ENCODE data around the gene GAS7.

The GAS7 gene

GRCh38 chr17:10217916-10218315, 19.5 kb upstream of the GAS7 start:
- H3K36me3 ChIP-seq (ENCODE audit: control insufficient read depth, insufficient read depth, low read length): no peaks in the 10 kb centered on the region
- no peak overlapping the region for H4K8ac ChIP-seq (ENCODE audit: low read depth, low read length)
- no peak overlapping the region for H3K56ac ChIP-seq (ENCODE audit: low read length)
- H2BK5ac ChIP-seq (ENCODE audit: low read length): no peak overlapping the region
- H3K4me3 ChIP-seq (ENCODE audit: low read length): no peak overlapping the region
- H2AK5ac ChIP-seq (ENCODE audit: low read length): peak overlapping the region; percentile 54
- H3K4me1 ChIP-seq (ENCODE audit: control insufficient read depth, low read depth, low read length): peaks cover 5% of the 10 kb centered on the region
- no peak overlapping the region for H2BK15ac ChIP-seq (replicated peaks; ENCODE audit: low read depth)
- no peaks in the 10 kb centered on the region for H3K27me3 ChIP-seq (ENCODE audit: insufficient read depth, low read length, poor library complexity)
- no peak overlapping the region for H3K27ac ChIP-seq (ENCODE audit: low read depth, low read length)
- no peak overlapping the region for H3K18ac ChIP-seq (ENCODE audit: low read length)
- no peak overlapping the region for H2BK120ac ChIP-seq (ENCODE audit: low read depth, low read length)
- H3K79me1 ChIP-seq (ENCODE audit: low read length): no peaks in the 10 kb centered on the region
- H3K79me2 ChIP-seq (ENCODE audit: control insufficient read depth, insufficient read depth, low read length): no peaks in the 10 kb centered on the region
- H3K23ac ChIP-seq (ENCODE audit: low read length): no peak overlapping the region
- H3K9ac ChIP-seq (ENCODE audit: low read length): no peak overlapping the region
- no peak overlapping the region for H3K4ac ChIP-seq (ENCODE audit: low read depth, low read length)
- H3K4me2 ChIP-seq (ENCODE audit: low read length): no peak overlapping the region
- H4K5ac ChIP-seq (ENCODE audit: low read length): no peak overlapping the region
- WGBS (ENCODE audit: extremely low coverage, insufficient coverage, low lambda C conversion rate): no CpG with 5 or more reads among the region's 1 CpG
- DNase-seq: no peak

- no peaks in the 10 kb centered on the region for H3K79me2 ChIP-seq (ENCODE audit: control insufficient read depth, insufficient read depth, low read length)
- H3K79me1 ChIP-seq (ENCODE audit: low read length): no peaks in the 10 kb centered on the region
- H3K4me1 ChIP-seq (ENCODE audit: control insufficient read depth, low read depth, low read length): peaks cover 5% of the 10 kb centered on the region
- H2AK5ac ChIP-seq (ENCODE audit: low read length): no peak overlapping the region
- no peaks in the 10 kb centered on the region for H3K27me3 ChIP-seq (ENCODE audit: insufficient read depth, low read length, poor library complexity)
- H2BK5ac ChIP-seq (ENCODE audit: low read length): no peak overlapping the region
- H3K18ac ChIP-seq (ENCODE audit: low read length): no peak overlapping the region
- H4K5ac ChIP-seq (ENCODE audit: low read length): no peak overlapping the region
- H2BK15ac ChIP-seq (replicated peaks; ENCODE audit: low read depth): no peak overlapping the region
- H2BK120ac ChIP-seq (ENCODE audit: low read depth, low read length): no peak overlapping the region
- no peak overlapping the region for H3K27ac ChIP-seq (ENCODE audit: low read depth, low read length)
- WGBS (ENCODE audit: extremely low coverage, insufficient coverage, low lambda C conversion rate): no CpG with 5 or more reads among the region's 15 CpGs
- no peak overlapping the region for H3K4me3 ChIP-seq (ENCODE audit: low read length)
- no peak overlapping the region for H4K8ac ChIP-seq (ENCODE audit: low read depth, low read length)
- DNase-seq: peak; percentile 48
- no peak overlapping the region for H3K4ac ChIP-seq (ENCODE audit: low read depth, low read length)
- no peaks in the 10 kb centered on the region for H3K36me3 ChIP-seq (ENCODE audit: control insufficient read depth, insufficient read depth, low read length)
- peak overlapping the region; percentile 50 for H3K4me2 ChIP-seq (ENCODE audit: low read length)
- peak overlapping the region; percentile 73 for H3K56ac ChIP-seq (ENCODE audit: low read length)
- peak overlapping the region; percentile 6 for H3K9ac ChIP-seq (ENCODE audit: low read length)
- H3K23ac ChIP-seq (ENCODE audit: low read length): peak overlapping the region; percentile 80
These were observed 18.0 kb upstream of the GAS7 start for GRCh38 chr17:10216213-10216938.

GRCh38 chr17:10215286-10215685, 16.9 kb upstream of the GAS7 start:
- H3K9ac ChIP-seq (ENCODE audit: low read length): no peak overlapping the region
- H3K27ac ChIP-seq (ENCODE audit: low read depth, low read length): no peak overlapping the region
- H2BK5ac ChIP-seq (ENCODE audit: low read length): no peak overlapping the region
- H3K56ac ChIP-seq (ENCODE audit: low read length): no peak overlapping the region
- no peaks in the 10 kb centered on the region for H3K79me2 ChIP-seq (ENCODE audit: control insufficient read depth, insufficient read depth, low read length)
- no peak overlapping the region for H2BK120ac ChIP-seq (ENCODE audit: low read depth, low read length)
- WGBS (ENCODE audit: extremely low coverage, insufficient coverage, low lambda C conversion rate): no CpG with 5 or more reads among the region's 8 CpGs
- H2AK5ac ChIP-seq (ENCODE audit: low read length): no peak overlapping the region
- H3K79me1 ChIP-seq (ENCODE audit: low read length): no peaks in the 10 kb centered on the region
- H4K8ac ChIP-seq (ENCODE audit: low read depth, low read length): no peak overlapping the region
- no peak overlapping the region for H3K4ac ChIP-seq (ENCODE audit: low read depth, low read length)
- H3K4me1 ChIP-seq (ENCODE audit: control insufficient read depth, low read depth, low read length): peaks cover 5% of the 10 kb centered on the region
- no peak overlapping the region for H3K23ac ChIP-seq (ENCODE audit: low read length)
- no peak overlapping the region for H2BK15ac ChIP-seq (replicated peaks; ENCODE audit: low read depth)
- no peak overlapping the region for H3K4me2 ChIP-seq (ENCODE audit: low read length)
- no peak overlapping the region for H3K4me3 ChIP-seq (ENCODE audit: low read length)
- no peak overlapping the region for H4K5ac ChIP-seq (ENCODE audit: low read length)
- no peaks in the 10 kb centered on the region for H3K27me3 ChIP-seq (ENCODE audit: insufficient read depth, low read length, poor library complexity)
- no peaks in the 10 kb centered on the region for H3K36me3 ChIP-seq (ENCODE audit: control insufficient read depth, insufficient read depth, low read length)
- DNase-seq: no peak
- no peak overlapping the region for H3K18ac ChIP-seq (ENCODE audit: low read length)

GRCh38 chr17:10211666-10212065, 13.3 kb upstream of the GAS7 start:
- no peaks in the 10 kb centered on the region for H3K36me3 ChIP-seq (ENCODE audit: control insufficient read depth, insufficient read depth, low read length)
- no peak overlapping the region for H2BK5ac ChIP-seq (ENCODE audit: low read length)
- no peak overlapping the region for H3K4me2 ChIP-seq (ENCODE audit: low read length)
- no peak overlapping the region for H3K4ac ChIP-seq (ENCODE audit: low read depth, low read length)
- H4K5ac ChIP-seq (ENCODE audit: low read length): no peak overlapping the region
- H4K8ac ChIP-seq (ENCODE audit: low read depth, low read length): no peak overlapping the region
- H2BK120ac ChIP-seq (ENCODE audit: low read depth, low read length): no peak overlapping the region
- no peak overlapping the region for H2AK5ac ChIP-seq (ENCODE audit: low read length)
- no peak overlapping the region for H3K27ac ChIP-seq (ENCODE audit: low read depth, low read length)
- H3K79me2 ChIP-seq (ENCODE audit: control insufficient read depth, insufficient read depth, low read length): no peaks in the 10 kb centered on the region
- WGBS (ENCODE audit: extremely low coverage, insufficient coverage, low lambda C conversion rate): no CpG with 5 or more reads among the region's 8 CpGs
- H2BK15ac ChIP-seq (replicated peaks; ENCODE audit: low read depth): no peak overlapping the region
- H3K79me1 ChIP-seq (ENCODE audit: low read length): no peaks in the 10 kb centered on the region
- H3K4me1 ChIP-seq (ENCODE audit: control insufficient read depth, low read depth, low read length): peaks cover 5% of the 10 kb centered on the region
- H3K27me3 ChIP-seq (ENCODE audit: insufficient read depth, low read length, poor library complexity): no peaks in the 10 kb centered on the region
- H3K56ac ChIP-seq (ENCODE audit: low read length): no peak overlapping the region
- no peak for DNase-seq
- H3K23ac ChIP-seq (ENCODE audit: low read length): no peak overlapping the region
- no peak overlapping the region for H3K9ac ChIP-seq (ENCODE audit: low read length)
- H3K4me3 ChIP-seq (ENCODE audit: low read length): no peak overlapping the region
- no peak overlapping the region for H3K18ac ChIP-seq (ENCODE audit: low read length)

GRCh38 chr17:10210151-10210574, 11.8 kb upstream of the GAS7 start:
- H2AK5ac ChIP-seq (ENCODE audit: low read length): no peak overlapping the region
- peak overlapping the region; percentile 76 for H2BK15ac ChIP-seq (replicated peaks; ENCODE audit: low read depth)
- WGBS (ENCODE audit: extremely low coverage, insufficient coverage, low lambda C conversion rate): no CpG with 5 or more reads among the region's 6 CpGs
- H3K36me3 ChIP-seq (ENCODE audit: control insufficient read depth, insufficient read depth, low read length): no peaks in the 10 kb centered on the region
- H2BK5ac ChIP-seq (ENCODE audit: low read length): no peak overlapping the region
- no peak overlapping the region for H3K9ac ChIP-seq (ENCODE audit: low read length)
- no peak overlapping the region for H3K56ac ChIP-seq (ENCODE audit: low read length)
- H3K79me1 ChIP-seq (ENCODE audit: low read length): no peaks in the 10 kb centered on the region
- H3K4ac ChIP-seq (ENCODE audit: low read depth, low read length): no peak overlapping the region
- no peak overlapping the region for H3K23ac ChIP-seq (ENCODE audit: low read length)
- H4K5ac ChIP-seq (ENCODE audit: low read length): no peak overlapping the region
- peak overlapping the region; percentile 78 for H3K18ac ChIP-seq (ENCODE audit: low read length)
- H3K4me2 ChIP-seq (ENCODE audit: low read length): no peak overlapping the region
- no peaks in the 10 kb centered on the region for H3K79me2 ChIP-seq (ENCODE audit: control insufficient read depth, insufficient read depth, low read length)
- no peaks in the 10 kb centered on the region for H3K4me1 ChIP-seq (ENCODE audit: control insufficient read depth, low read depth, low read length)
- peak; percentile 86 for DNase-seq
- no peaks in the 10 kb centered on the region for H3K27me3 ChIP-seq (ENCODE audit: insufficient read depth, low read length, poor library complexity)
- no peak overlapping the region for H4K8ac ChIP-seq (ENCODE audit: low read depth, low read length)
- H3K27ac ChIP-seq (ENCODE audit: low read depth, low read length): no peak overlapping the region
- peak overlapping the region; percentile 64 for H2BK120ac ChIP-seq (ENCODE audit: low read depth, low read length)
- H3K4me3 ChIP-seq (ENCODE audit: low read length): no peak overlapping the region

All from mesendoderm (in vitro differentiated cells).